ENCODE results near the gene WWOX. TPM values are rescaled to one million over a fixed set of nuclear protein-coding genes. Genes with fewer than 3 reads are reported as not detected.
"Not testable (repeated sequence)": the region's sequence is repeated elsewhere in the genome, so short reads cannot be mapped to it uniquely, and the experiment has no call there.

WWOX gene
- total RNA-seq (39.8 and 44.3 TPM in 2 replicates), polyA plus RNA-seq (17.0 and 20.4 TPM in 2 replicates)

DNA sequence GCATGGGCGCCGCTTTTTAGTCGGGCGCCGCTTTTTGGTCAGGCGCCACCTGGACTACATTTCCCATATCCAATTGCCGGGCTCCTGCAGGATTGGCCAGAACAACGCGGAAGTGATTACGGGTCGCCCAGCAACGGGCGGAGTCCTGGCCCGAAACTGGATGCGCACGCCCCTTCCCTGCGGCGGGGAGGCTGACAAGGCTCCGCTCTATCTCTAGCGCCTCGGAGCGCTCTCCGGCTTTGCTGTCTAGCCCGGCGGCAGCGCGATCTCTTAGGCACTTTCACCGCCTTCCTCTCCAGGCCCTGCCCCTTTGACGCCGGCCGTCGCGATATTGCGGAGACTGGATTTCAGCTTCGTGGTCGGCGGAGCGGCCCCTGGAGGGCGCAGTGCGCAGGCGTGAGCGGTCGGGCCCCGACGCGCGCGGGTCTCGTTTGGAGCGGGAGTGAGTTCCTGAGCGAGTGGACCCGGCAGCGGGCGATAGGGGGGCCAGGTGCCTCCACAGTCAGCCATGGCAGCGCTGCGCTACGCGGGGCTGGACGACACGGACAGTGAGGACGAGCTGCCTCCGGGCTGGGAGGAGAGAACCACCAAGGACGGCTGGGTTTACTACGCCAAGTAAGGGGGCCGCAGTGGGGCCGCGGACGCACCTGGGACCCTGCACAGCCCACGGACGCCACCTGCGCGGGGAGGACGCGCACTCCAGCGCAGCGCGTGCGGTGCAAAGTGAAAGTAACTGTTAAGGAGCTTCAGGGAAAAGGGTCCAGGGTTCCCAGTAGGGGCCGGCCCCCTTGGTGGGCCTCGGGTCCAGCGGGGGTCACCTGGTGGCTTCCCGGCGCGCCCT lies at the start of gene WWOX:
WWOX (plus strand) TSS at position 384 of the 841 bp plus-strand sequence.
- Histone ChIP-seq H3K4me1 (ENCODE audit: insufficient read depth) (peaks cover 6% of the 10 kb centered on the region), H3K4me2 (peak within 1 kb of the TSS; percentile 75), H3K27me3 (no peaks in the 10 kb centered on the region), H3K79me2 (peaks cover 23% of the 10 kb centered on the region), H3K9me2 (replicated peaks; ENCODE audit: insufficient read depth) (no peaks in the 10 kb centered on the region), H3K9me3 (ENCODE audit: low read depth) (no peaks in the 10 kb centered on the region), H2AFZ (peak within 1 kb of the TSS; percentile 82), H3K27ac (peak within 1 kb of the TSS; percentile 79), H3K36me3 (replicated peaks; ENCODE audit: insufficient read depth, low read depth) (no peaks in the 10 kb centered on the region), H3K4me3 (peak within 1 kb of the TSS; percentile 60), H4K20me1 (ENCODE audit: insufficient read depth, poor library complexity, severe bottlenecking) (no peaks in the 10 kb centered on the region)
- peak; percentile 98 for DNase-seq (ENCODE audit: low spot score)
- 1% methylated on average over 84 of the region's 84 CpGs for WGBS (ENCODE audit: low lambda C conversion rate, missing lambda C conversion rate)
- no peak for TF ChIP-seq EZH2phosphoT487 (IDR thresholded peaks at IDR 0.05; ENCODE audit: low read depth, severe bottlenecking, unreplicated experiment)
- no peak for TF ChIP-seq EZH2 (IDR thresholded peaks at IDR 0.05; ENCODE audit: borderline replicate concordance)
- TF ChIP-seq CTCF (IDR thresholded peaks at IDR 0.05; ENCODE audit: poor library complexity), result no peak

DNA sequence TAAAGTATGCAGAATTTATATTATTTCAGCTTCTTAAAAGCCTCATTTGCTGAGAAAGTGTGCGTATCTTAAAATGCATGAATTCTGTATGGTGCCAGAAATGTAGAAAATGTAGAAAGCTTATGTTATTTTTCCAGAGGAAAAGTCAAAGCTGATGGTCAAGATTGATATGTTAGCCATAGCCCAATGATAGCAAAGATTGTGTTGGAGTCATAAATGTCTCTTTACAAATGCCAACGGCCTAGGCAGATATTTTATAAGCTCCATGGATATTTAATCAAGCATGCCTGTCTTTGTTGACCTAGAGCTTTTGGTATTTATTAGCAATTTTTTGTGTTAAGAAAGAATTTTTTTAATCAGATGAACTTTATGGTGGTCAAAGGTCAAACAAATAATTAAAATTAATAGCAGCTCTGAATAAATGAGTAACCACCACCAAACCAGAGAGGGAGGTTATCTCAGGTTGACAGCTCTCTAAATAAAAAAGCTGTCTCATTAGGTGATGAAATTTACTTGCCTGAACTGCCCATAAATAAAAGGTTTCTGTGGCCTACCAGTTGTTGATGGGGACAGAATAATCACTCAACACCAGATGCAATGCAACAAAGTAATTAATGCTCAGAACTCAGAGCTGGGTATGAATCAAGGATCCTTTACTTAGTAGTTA lies 48.6 kb upstream of the WWOX start:
- Histone ChIP-seq H3K79me2 (no peaks in the 10 kb centered on the region), H4K20me1 (ENCODE audit: insufficient read depth, poor library complexity, severe bottlenecking) (no peaks in the 10 kb centered on the region), H3K4me2 (no peak overlapping the region), H3K4me1 (ENCODE audit: insufficient read depth) (no peaks in the 10 kb centered on the region), H3K9me3 (ENCODE audit: low read depth) (no peaks in the 10 kb centered on the region), H3K27ac (no peak overlapping the region), H3K4me3 (no peak overlapping the region), H3K36me3 (replicated peaks; ENCODE audit: insufficient read depth, low read depth) (no peaks in the 10 kb centered on the region), H2AFZ (no peak overlapping the region), H3K9me2 (replicated peaks; ENCODE audit: insufficient read depth) (no peaks in the 10 kb centered on the region), H3K27me3 (no peaks in the 10 kb centered on the region)
- no peak for TF ChIP-seq EZH2 (IDR thresholded peaks at IDR 0.05; ENCODE audit: borderline replicate concordance)
- no peak for TF ChIP-seq EZH2phosphoT487 (IDR thresholded peaks at IDR 0.05; ENCODE audit: low read depth, severe bottlenecking, unreplicated experiment)
- no peak for TF ChIP-seq CTCF (IDR thresholded peaks at IDR 0.05; ENCODE audit: poor library complexity)
- WGBS (ENCODE audit: low lambda C conversion rate, missing lambda C conversion rate), result 76% methylated on average over 2 of the region's 2 CpGs
- DNase-seq (ENCODE audit: low spot score), result no peak

GRCh38 chr16:78057803-78058564 lies 41.5 kb upstream of the WWOX start:
- DNase-seq (ENCODE audit: low spot score), result no peak
- Histone ChIP-seq H3K79me2 (no peaks in the 10 kb centered on the region), H3K9me2 (replicated peaks; ENCODE audit: insufficient read depth) (no peaks in the 10 kb centered on the region), H3K36me3 (replicated peaks; ENCODE audit: insufficient read depth, low read depth) (no peaks in the 10 kb centered on the region), H3K4me1 (ENCODE audit: insufficient read depth) (no peaks in the 10 kb centered on the region), H3K27me3 (no peaks in the 10 kb centered on the region), H3K4me3 (no peak overlapping the region), H3K4me2 (no peak overlapping the region), H3K9me3 (ENCODE audit: low read depth) (no peaks in the 10 kb centered on the region), H2AFZ (no peak overlapping the region), H4K20me1 (ENCODE audit: insufficient read depth, poor library complexity, severe bottlenecking) (no peaks in the 10 kb centered on the region), H3K27ac (no peak overlapping the region)
- WGBS (ENCODE audit: low lambda C conversion rate, missing lambda C conversion rate), result 74% methylated on average over 9 of the region's 9 CpGs
- TF ChIP-seq CTCF (IDR thresholded peaks at IDR 0.05; ENCODE audit: poor library complexity), result no peak
- TF ChIP-seq EZH2phosphoT487 (IDR thresholded peaks at IDR 0.05; ENCODE audit: low read depth, severe bottlenecking, unreplicated experiment), result no peak
- no peak for TF ChIP-seq EZH2 (IDR thresholded peaks at IDR 0.05; ENCODE audit: borderline replicate concordance)

DNA sequence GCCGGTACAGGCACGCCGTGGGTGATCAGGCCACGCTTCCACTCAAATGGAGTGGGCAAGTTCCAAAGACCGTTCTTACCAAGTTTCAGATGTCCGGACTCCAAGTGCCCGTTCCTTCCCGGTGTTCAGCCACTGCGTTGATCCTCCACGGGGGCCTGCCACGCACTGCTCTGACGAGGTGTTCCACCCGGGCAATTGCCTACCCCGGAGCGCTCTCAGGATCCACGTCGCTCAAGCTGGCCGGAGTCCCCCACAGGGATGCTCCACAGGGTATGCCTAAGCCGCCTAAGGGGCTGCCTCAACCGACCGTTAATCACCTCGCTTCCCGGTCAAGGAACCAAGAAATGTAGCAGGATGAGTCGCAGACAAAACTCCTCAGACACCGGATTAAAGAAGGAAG lies 39.6 kb upstream of the WWOX start:
- H3K9me2 ChIP-seq (replicated peaks; ENCODE audit: insufficient read depth); H3K4me1 ChIP-seq (ENCODE audit: insufficient read depth): not testable (repeated sequence)
- peak overlapping the region; percentile 56 for H3K4me2 ChIP-seq

More for the DNA sequence above, 39.6 kb upstream of the WWOX start:
- H3K79me2 ChIP-seq; H3K36me3 ChIP-seq (replicated peaks; ENCODE audit: insufficient read depth, low read depth); H3K27ac ChIP-seq; H3K27me3 ChIP-seq; H2AFZ ChIP-seq; H3K4me3 ChIP-seq; H3K9me3 ChIP-seq (ENCODE audit: low read depth); H4K20me1 ChIP-seq (ENCODE audit: insufficient read depth, poor library complexity, severe bottlenecking); DNase-seq (ENCODE audit: low spot score): not testable (repeated sequence)
- WGBS (ENCODE audit: low lambda C conversion rate, missing lambda C conversion rate), result 83% methylated on average over 25 of the region's 25 CpGs

Data from hepatocyte (in vitro differentiated cells).